ENCODE data around the gene URGCP. TPM values are rescaled to one million over a fixed set of nuclear protein-coding genes. Genes with fewer than 3 reads are reported as not detected.
"Not testable (repeated sequence)": the region's sequence is repeated elsewhere in the genome, so short reads cannot be mapped to it uniquely, and the experiment has no call there.

The URGCP gene
- total RNA-seq, 1 experiment from 2014 or later = 30.7 TPM

- DNase-seq = no peak
- no peak for TF ChIP-seq CTCF (conservative IDR thresholded peaks at IDR 0.05)
- Histone ChIP-seq H2BK120ac (ENCODE audit: low read depth, low read length, poor library complexity, severe bottlenecking) (no peak overlapping the region), H3K9ac (ENCODE audit: extremely low read depth, insufficient read length, low read length) (no peak overlapping the region), H3K9me3 (ENCODE audit: control insufficient read depth, low read depth, low read length) (no peaks in the 10 kb centered on the region), H2BK12ac (ENCODE audit: insufficient read length, low read depth, low read length) (no peak overlapping the region), H3K14ac (ENCODE audit: insufficient read depth, low read length) (no peak overlapping the region), H3K27ac (ENCODE audit: insufficient read length, low read depth, low read length) (no peak overlapping the region), H3K18ac (ENCODE audit: insufficient read length, low read depth, low read length) (no peak overlapping the region), H3K56ac (ENCODE audit: insufficient read length, low read depth, low read length) (no peak overlapping the region), H2AK5ac (ENCODE audit: insufficient read length, low read length) (no peak overlapping the region), H3K27me3 (ENCODE audit: insufficient read depth, low read length) (no peaks in the 10 kb centered on the region), H2BK15ac (ENCODE audit: low read depth, low read length) (no peak overlapping the region), H3T11ph (ENCODE audit: low read length) (no peak overlapping the region), H4K91ac (ENCODE audit: insufficient read length, low read depth, low read length) (no peak overlapping the region), H3K4me1 (ENCODE audit: insufficient read depth, low read length) (peaks cover 4% of the 10 kb centered on the region; the same call in 1 of the 2 replicates), H4K20me1 (ENCODE audit: control insufficient read depth, insufficient read depth, insufficient read length) (no peaks in the 10 kb centered on the region), H2BK5ac (ENCODE audit: insufficient read length, low read length) (no peak overlapping the region), H3K23me2 (ENCODE audit: insufficient read length, low read depth, low read length, poor library complexity, severe bottlenecking) (no peaks in the 10 kb centered on the region), H3K4me2 (ENCODE audit: insufficient read depth, insufficient read length, low read length) (no peak overlapping the region), H3K23ac (ENCODE audit: insufficient read length, low read depth, low read length) (no peak overlapping the region), H4K5ac (ENCODE audit: insufficient read length, low read depth, low read length) (no peak overlapping the region), H3K79me2 (ENCODE audit: insufficient read depth, low read length) (no peaks in the 10 kb centered on the region), H4K8ac (replicated peaks; ENCODE audit: insufficient read length, low read depth, low read length) (no peak overlapping the region), H2AFZ (ENCODE audit: low read length) (no peak overlapping the region), H3K4ac (ENCODE audit: low read depth, low read length) (no peak overlapping the region), H2BK20ac (ENCODE audit: low read depth, low read length, poor library complexity, severe bottlenecking) (no peak overlapping the region), H3K79me1 (ENCODE audit: insufficient read depth, low read depth, low read length, poor library complexity, severe bottlenecking) (no peaks in the 10 kb centered on the region)
- H3K27ac Mint-ChIP-seq = no peak overlapping the region
- peaks cover 12 to 22% (median 17%) of the 10 kb centered on the region in 3 experiments for H3K36me3 Mint-ChIP-seq (ENCODE audit: insufficient read depth in 1 of 3, low read depth in 3 of 3)
- peaks cover 6 to 23% of the 10 kb centered on the region in 2 experiments for H3K9me3 Mint-ChIP-seq
- H3K27me3 Mint-ChIP-seq (ENCODE audit: low read depth) = no peaks in the 10 kb centered on the region
- H3K4me3 Mint-ChIP-seq = no peak overlapping the region
- WGBS (ENCODE audit: extremely low coverage, insufficient read length, low lambda C conversion rate) = no CpG with 5 or more reads among the region's 8 CpGs
- peaks cover 0 to 9% of the 10 kb centered on the region in 2 experiments; a peak in 1 of 4 replicates for H3K4me1 Mint-ChIP-seq
Observed at GRCh38 chr7:43834463-43835251, 71.7 kb downstream of the URGCP start.

DNA sequence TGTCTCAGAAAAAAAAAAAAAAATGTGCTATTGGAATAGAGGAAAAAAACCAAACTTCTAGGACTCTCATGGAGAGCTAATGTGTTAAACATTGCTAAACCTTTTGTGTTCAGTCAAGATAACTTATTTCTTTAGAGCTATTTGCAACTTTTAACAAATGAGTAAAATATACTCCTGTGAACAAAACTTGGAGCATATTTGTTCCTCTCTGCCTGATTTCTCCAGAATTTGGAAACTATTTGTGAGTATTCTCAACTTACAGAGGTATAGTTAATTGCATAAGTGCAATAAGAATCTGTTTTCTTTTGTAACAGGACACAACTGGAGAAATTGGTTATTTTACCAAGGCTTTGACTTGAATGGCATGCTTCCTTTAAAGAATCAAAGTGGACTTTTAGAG is 75.5 kb downstream of the URGCP start:
- H3K56ac ChIP-seq (ENCODE audit: insufficient read length, low read depth, low read length); H3K27ac Mint-ChIP-seq; H2BK15ac ChIP-seq (ENCODE audit: low read depth, low read length); H4K8ac ChIP-seq (replicated peaks; ENCODE audit: insufficient read length, low read depth, low read length); H4K5ac ChIP-seq (ENCODE audit: insufficient read length, low read depth, low read length); H3K23me2 ChIP-seq (ENCODE audit: insufficient read length, low read depth, low read length, poor library complexity, severe bottlenecking); H3K9ac ChIP-seq (ENCODE audit: extremely low read depth, insufficient read length, low read length); H2AFZ ChIP-seq (ENCODE audit: low read length); H2AK5ac ChIP-seq (ENCODE audit: insufficient read length, low read length); H2BK20ac ChIP-seq (ENCODE audit: low read depth, low read length, poor library complexity, severe bottlenecking); H3T11ph ChIP-seq (ENCODE audit: low read length); H3K9me3 ChIP-seq (ENCODE audit: control insufficient read depth, low read depth, low read length); DNase-seq; H3K79me1 ChIP-seq (ENCODE audit: insufficient read depth, low read depth, low read length, poor library complexity, severe bottlenecking); H3K4ac ChIP-seq (ENCODE audit: low read depth, low read length); H3K4me3 Mint-ChIP-seq; H3K14ac ChIP-seq (ENCODE audit: insufficient read depth, low read length); H3K23ac ChIP-seq (ENCODE audit: insufficient read length, low read depth, low read length); H3K27me3 ChIP-seq (ENCODE audit: insufficient read depth, low read length); H2BK120ac ChIP-seq (ENCODE audit: low read depth, low read length, poor library complexity, severe bottlenecking); H3K27ac ChIP-seq (ENCODE audit: insufficient read length, low read depth, low read length); H3K79me2 ChIP-seq (ENCODE audit: insufficient read depth, low read length); H4K91ac ChIP-seq (ENCODE audit: insufficient read length, low read depth, low read length); H2BK12ac ChIP-seq (ENCODE audit: insufficient read length, low read depth, low read length); H3K4me2 ChIP-seq (ENCODE audit: insufficient read depth, insufficient read length, low read length); H3K18ac ChIP-seq (ENCODE audit: insufficient read length, low read depth, low read length); H3K27me3 Mint-ChIP-seq (ENCODE audit: low read depth); H2BK5ac ChIP-seq (ENCODE audit: insufficient read length, low read length); H4K20me1 ChIP-seq (ENCODE audit: control insufficient read depth, insufficient read depth, insufficient read length): not testable (repeated sequence)
- peaks cover 11% of the 10 kb centered on the region; the same call in 1 of the 2 replicates for H3K4me1 ChIP-seq (ENCODE audit: insufficient read depth, low read length)
- H3K36me3 Mint-ChIP-seq (ENCODE audit: insufficient read depth in 1 of 3, low read depth in 3 of 3) = peaks cover 15 to 27% (median 17%) of the 10 kb centered on the region in 3 experiments
- peaks cover 8 to 23% of the 10 kb centered on the region in 2 experiments for H3K9me3 Mint-ChIP-seq
- H3K4me1 Mint-ChIP-seq = peaks cover 27 to 30% of the 10 kb centered on the region in 2 experiments

Measured in H9 (cell line).